WI38 (cell line): ENCODE measurements around the gene ZNF546.

Experiments used
- H3K4me3 ChIP-seq: 2 replicates; pipeline ENCODE4 v1.5.1; 2011; ENCODE audit warnings: low read depth, mild to moderate bottlenecking, control low read depth, low read length
- CTCF ChIP-seq: IDR thresholded peaks from 2 replicates; pipeline ENCODE4 v1.5.1; 2012; ENCODE audit warnings: low read depth, mild to moderate bottlenecking, control low read depth, low read length

Gene ZNF546

DNA sequence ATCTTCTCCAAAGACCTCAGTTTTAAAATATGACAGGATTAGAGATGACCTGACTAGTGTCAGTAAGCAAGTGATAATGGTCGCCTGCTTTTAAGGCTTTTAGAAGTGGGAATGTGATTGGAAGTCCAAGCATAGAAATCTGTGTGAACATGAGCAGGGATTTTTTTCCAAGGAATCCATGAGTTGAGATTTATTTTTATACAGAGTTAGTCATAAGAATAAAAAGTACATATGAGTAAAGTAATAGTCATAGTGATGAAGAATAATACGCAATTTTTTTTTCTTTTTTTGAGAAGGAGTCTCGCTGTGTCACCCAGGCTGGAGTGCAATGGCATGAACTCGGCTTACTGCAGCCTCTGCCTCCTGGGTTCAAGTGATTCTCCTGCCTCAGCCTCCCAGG, 1.6 kb downstream of the ZNF546 start:
- no peak for TF ChIP-seq CTCF
- no peak overlapping the region for H3K4me3 ChIP-seq

DNA sequence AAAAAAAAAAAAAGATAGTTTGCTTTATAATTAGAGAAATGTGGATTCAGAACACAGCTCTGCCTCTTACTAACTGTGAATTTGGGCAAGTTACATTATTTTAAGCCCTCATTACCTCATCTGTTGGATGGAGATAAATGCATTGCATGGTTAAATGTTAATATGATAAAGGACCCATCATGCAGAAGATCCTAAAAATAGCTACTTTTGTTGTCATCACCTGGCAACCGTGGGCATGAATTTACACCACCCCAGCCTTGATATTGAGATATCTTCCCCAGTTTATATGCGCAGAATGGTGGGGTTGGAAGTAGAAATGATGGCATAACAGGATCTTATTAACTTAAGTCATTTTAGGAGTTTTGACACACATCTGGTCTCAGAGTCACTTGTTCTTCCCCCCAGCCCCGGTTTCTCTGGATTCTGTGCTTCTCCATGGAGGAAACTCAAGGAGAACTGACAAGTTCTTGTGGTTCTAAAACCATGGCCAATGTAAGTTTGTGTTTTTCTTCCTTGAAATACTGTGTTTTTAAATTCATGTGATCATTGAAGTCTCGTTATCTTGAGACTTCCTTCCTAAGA, 8.9 kb downstream of the ZNF546 start:
- TF ChIP-seq CTCF: no peak
- H3K4me3 ChIP-seq: no peak overlapping the region

GRCh38 chr19:40006273-40006691, 9.4 kb downstream of the ZNF546 start:
- TF ChIP-seq CTCF: no peak
- H3K4me3 ChIP-seq: no peak overlapping the region

- no peak overlapping the region for H3K4me3 ChIP-seq
- no peak for TF ChIP-seq CTCF
These were observed 12.8 kb downstream of the ZNF546 start for GRCh38 chr19:40009674-40010073.

DNA sequence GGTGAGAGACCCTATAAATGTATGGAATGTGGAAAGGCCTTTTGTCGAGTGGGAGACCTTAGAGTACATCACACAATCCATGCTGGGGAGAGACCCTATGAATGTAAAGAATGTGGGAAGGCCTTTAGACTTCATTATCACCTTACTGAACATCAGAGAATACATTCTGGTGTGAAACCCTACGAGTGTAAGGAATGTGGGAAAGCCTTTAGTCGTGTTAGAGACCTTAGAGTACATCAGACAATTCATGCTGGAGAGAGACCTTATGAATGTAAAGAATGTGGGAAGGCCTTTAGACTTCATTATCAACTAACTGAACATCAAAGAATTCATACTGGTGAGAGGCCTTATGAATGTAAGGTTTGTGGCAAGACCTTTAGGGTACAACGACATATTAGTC, 17.1 kb downstream of the ZNF546 start:
- no peak overlapping the region for H3K4me3 ChIP-seq
- no peak for TF ChIP-seq CTCF

DNA sequence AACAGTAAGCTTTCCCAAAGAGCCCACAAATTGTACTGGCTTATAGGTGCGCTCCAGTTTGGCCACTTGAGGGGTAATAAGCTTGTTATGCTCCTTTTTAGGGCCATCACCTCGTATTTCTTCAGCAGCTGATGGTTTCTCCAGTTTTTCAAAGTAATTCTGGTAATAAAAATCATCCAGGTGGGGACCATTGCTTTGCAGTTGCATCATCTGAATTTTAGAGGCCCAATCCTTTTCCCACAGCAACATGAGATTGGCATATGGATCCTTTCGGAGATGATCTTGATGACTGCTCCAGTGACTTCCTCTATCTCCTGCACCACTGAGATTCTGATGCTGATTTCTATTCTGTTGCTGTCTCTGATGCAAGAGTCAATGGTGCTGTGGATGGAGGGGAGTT, 27.1 kb downstream of the ZNF546 start:
- no peak overlapping the region for H3K4me3 ChIP-seq
- no peak for TF ChIP-seq CTCF

DNA sequence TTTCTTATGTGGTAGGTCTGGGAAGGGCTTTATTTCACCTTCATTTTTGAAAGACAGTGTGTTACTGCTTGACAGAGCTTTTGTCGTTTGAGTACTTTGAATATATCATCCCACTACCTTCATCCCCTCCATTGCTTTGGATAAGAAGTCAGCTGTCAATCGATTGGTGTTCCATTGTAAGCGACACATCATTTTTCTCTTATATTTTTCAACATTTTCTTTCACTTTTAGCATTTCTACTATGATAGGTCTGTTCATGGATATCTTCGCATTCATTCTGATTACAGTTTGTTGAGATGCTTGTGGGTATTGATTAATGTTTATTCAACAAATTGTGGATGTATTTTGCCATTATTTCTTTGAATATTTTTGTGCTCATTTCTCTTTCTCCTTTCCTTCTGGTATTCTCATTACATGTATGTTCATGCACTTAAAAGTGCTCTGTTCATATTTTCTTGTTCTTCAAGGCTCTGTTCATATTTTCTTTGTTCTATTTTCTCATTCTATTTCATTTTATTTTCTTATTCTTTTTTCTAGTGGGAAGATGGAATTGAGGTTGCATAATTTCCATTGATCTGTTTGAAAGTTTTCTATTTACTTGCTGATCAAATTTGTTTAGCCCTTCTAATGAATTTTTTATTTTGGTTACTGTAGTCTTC, 29.2 kb downstream of the ZNF546 start:
- TF ChIP-seq CTCF: no peak
- H3K4me3 ChIP-seq: no peak overlapping the region
